ENCODE data around the gene APP.

The APP gene

GRCh38 chr21:26064506-26064905 is 106.1 kb downstream of the APP start:
- no peak for TF ChIP-seq EZH2 (IDR thresholded peaks at IDR 0.05; ENCODE audit: borderline replicate concordance, low read length)
- no peak for TF ChIP-seq CTCF (IDR thresholded peaks at IDR 0.05; ENCODE audit: low read length)
- no peaks in the 10 kb centered on the region for H3F3A ChIP-seq (ENCODE audit: insufficient read depth, low read length)
- H3K27me3 ChIP-seq (ENCODE audit: insufficient read depth, low read length): no peaks in the 10 kb centered on the region
- H3K36me3 ChIP-seq (ENCODE audit: insufficient read depth, low read length): no peaks in the 10 kb centered on the region
- no peak overlapping the region for H3K27ac ChIP-seq (ENCODE audit: low read depth, low read length, poor library complexity, severe bottlenecking)
- H3K4me3 ChIP-seq (ENCODE audit: low read depth, low read length, poor library complexity, severe bottlenecking): no peak overlapping the region
- H2AFZ ChIP-seq (ENCODE audit: low read length): no peak overlapping the region
- H3K4me2 ChIP-seq (ENCODE audit: low read length): no peak overlapping the region
- H4K20me1 ChIP-seq (ENCODE audit: insufficient read depth, low read length): no peaks in the 10 kb centered on the region
- H3K9me2 ChIP-seq (ENCODE audit: low read depth, low read length): no peaks in the 10 kb centered on the region
- no peaks in the 10 kb centered on the region for H3K79me2 ChIP-seq (ENCODE audit: insufficient read depth, low read length)
- H3K9me3 ChIP-seq (ENCODE audit: low read length): no peaks in the 10 kb centered on the region
- H3K4me1 ChIP-seq (ENCODE audit: insufficient read depth, low read length, severe bottlenecking): no peaks in the 10 kb centered on the region
- H3K9ac ChIP-seq (ENCODE audit: low read length): no peak overlapping the region

- Histone ChIP-seq H4K20me1 (ENCODE audit: insufficient read depth, low read length) (no peaks in the 10 kb centered on the region), H2AFZ (ENCODE audit: low read length) (no peak overlapping the region), H3K4me3 (ENCODE audit: low read depth, low read length, poor library complexity, severe bottlenecking) (no peak overlapping the region), H3K27ac (ENCODE audit: low read depth, low read length, poor library complexity, severe bottlenecking) (no peak overlapping the region), H3K27me3 (ENCODE audit: insufficient read depth, low read length) (no peaks in the 10 kb centered on the region), H3K36me3 (ENCODE audit: insufficient read depth, low read length) (no peaks in the 10 kb centered on the region), H3K9me2 (ENCODE audit: low read depth, low read length) (no peaks in the 10 kb centered on the region), H3K4me1 (ENCODE audit: insufficient read depth, low read length, severe bottlenecking) (no peaks in the 10 kb centered on the region), H3K9me3 (ENCODE audit: low read length) (no peaks in the 10 kb centered on the region), H3K79me2 (ENCODE audit: insufficient read depth, low read length) (no peaks in the 10 kb centered on the region), H3K4me2 (ENCODE audit: low read length) (no peak overlapping the region), H3F3A (ENCODE audit: insufficient read depth, low read length) (no peaks in the 10 kb centered on the region), H3K9ac (ENCODE audit: low read length) (no peak overlapping the region)
- no peak for TF ChIP-seq CTCF (IDR thresholded peaks at IDR 0.05; ENCODE audit: low read length)
- no peak for TF ChIP-seq EZH2 (IDR thresholded peaks at IDR 0.05; ENCODE audit: borderline replicate concordance, low read length)
Measured at GRCh38 chr21:26061437-26061836, 109.1 kb downstream of the APP start.

- H2AFZ ChIP-seq (ENCODE audit: low read length): no peak overlapping the region
- no peak for TF ChIP-seq EZH2 (IDR thresholded peaks at IDR 0.05; ENCODE audit: borderline replicate concordance, low read length)
- TF ChIP-seq CTCF (IDR thresholded peaks at IDR 0.05; ENCODE audit: low read length): no peak
- H3K4me1 ChIP-seq (ENCODE audit: insufficient read depth, low read length, severe bottlenecking): no peaks in the 10 kb centered on the region
- H3K9me2 ChIP-seq (ENCODE audit: low read depth, low read length): no peaks in the 10 kb centered on the region
- H4K20me1 ChIP-seq (ENCODE audit: insufficient read depth, low read length): no peaks in the 10 kb centered on the region
- H3K27ac ChIP-seq (ENCODE audit: low read depth, low read length, poor library complexity, severe bottlenecking): no peak overlapping the region
- H3K9ac ChIP-seq (ENCODE audit: low read length): no peak overlapping the region
- H3K79me2 ChIP-seq (ENCODE audit: insufficient read depth, low read length): no peaks in the 10 kb centered on the region
- H3F3A ChIP-seq (ENCODE audit: insufficient read depth, low read length): no peaks in the 10 kb centered on the region
- no peaks in the 10 kb centered on the region for H3K9me3 ChIP-seq (ENCODE audit: low read length)
- H3K36me3 ChIP-seq (ENCODE audit: insufficient read depth, low read length): no peaks in the 10 kb centered on the region
- no peaks in the 10 kb centered on the region for H3K27me3 ChIP-seq (ENCODE audit: insufficient read depth, low read length)
- H3K4me3 ChIP-seq (ENCODE audit: low read depth, low read length, poor library complexity, severe bottlenecking): no peak overlapping the region
- no peak overlapping the region for H3K4me2 ChIP-seq (ENCODE audit: low read length)
Measured at GRCh38 chr21:26060335-26061115, 110.0 kb downstream of the APP start.
